ENCODE data around the gene TEDDM1. TPM values are rescaled to one million over a fixed set of nuclear protein-coding genes. Genes with fewer than 3 reads are reported as not detected.

The TEDDM1 gene
- polyA plus RNA-seq, 1 of the 3 experiments (the other 2 are of a cell fraction), result not detected

GRCh38 chr1:182428043-182428442, 27.6 kb upstream of the TEDDM1 start:
- Histone ChIP-seq H3K4me2 (no peak overlapping the region), H3F3A (replicated peaks; ENCODE audit: insufficient read depth) (no peaks in the 10 kb centered on the region), H4K20me1 (ENCODE audit: insufficient read depth) (no peaks in the 10 kb centered on the region), H3K79me2 (ENCODE audit: insufficient read depth) (no peaks in the 10 kb centered on the region), H3K36me3 (replicated peaks in 1 of 2; ENCODE audit: control insufficient read depth in 1 of 2, insufficient read depth in 2 of 2, low read length in 1 of 2) (no peaks in the 10 kb centered on the region), H3K9me3 (no peaks in the 10 kb centered on the region), H3K9me2 (no peaks in the 10 kb centered on the region), H3K4me3 (ENCODE audit: low read depth in 2 of 2, low read length in 1 of 2) (no peak overlapping the region), H3K27me3 (ENCODE audit: insufficient read depth) (no peaks in the 10 kb centered on the region), H3K9ac (no peak overlapping the region), H2AFZ (ENCODE audit: low read depth) (no peak overlapping the region), H3K4me1 (ENCODE audit: control insufficient read depth in 1 of 2, insufficient read depth in 2 of 2, low read depth in 1 of 2, low read length in 1 of 2) (no peaks in the 10 kb centered on the region; a peak in 1 of 4 replicates), H3K27ac (ENCODE audit: low read depth in 2 of 2, low read length in 1 of 2) (no peak overlapping the region)
- TF ChIP-seq ELF1 (IDR thresholded peaks at IDR 0.05) (no peak), MEF2A (IDR thresholded peaks at IDR 0.05; ENCODE audit: borderline replicate concordance, low read depth) (no peak), EP300 (IDR thresholded peaks at IDR 0.05; ENCODE audit: borderline replicate concordance in 1 of 2, low read depth in 1 of 2, low read length in 1 of 2) (no peak), MXI1 (IDR thresholded peaks at IDR 0.05; ENCODE audit: low read depth, low read length) (no peak), NRF1 (IDR thresholded peaks at IDR 0.05; ENCODE audit: low read depth, low read length) (no peak), FOSL2 (IDR thresholded peaks at IDR 0.05; ENCODE audit: borderline replicate concordance, low read depth) (no peak), TEAD4 (IDR thresholded peaks at IDR 0.05; ENCODE audit: borderline replicate concordance, insufficient read depth) (no peak), RXRA (IDR thresholded peaks at IDR 0.05; ENCODE audit: borderline replicate concordance, low read depth) (no peak), POLR2AphosphoS5 (IDR thresholded peaks at IDR 0.05; ENCODE audit: low read depth, low read length) (no peak), TAF1 (IDR thresholded peaks at IDR 0.05; ENCODE audit: borderline replicate concordance, low read depth, low read length) (no peak), FOXJ3 (CRISPR knock-in tag; IDR thresholded peaks at IDR 0.05) (no peak)
- TF ChIP-seq, protein P1, sequence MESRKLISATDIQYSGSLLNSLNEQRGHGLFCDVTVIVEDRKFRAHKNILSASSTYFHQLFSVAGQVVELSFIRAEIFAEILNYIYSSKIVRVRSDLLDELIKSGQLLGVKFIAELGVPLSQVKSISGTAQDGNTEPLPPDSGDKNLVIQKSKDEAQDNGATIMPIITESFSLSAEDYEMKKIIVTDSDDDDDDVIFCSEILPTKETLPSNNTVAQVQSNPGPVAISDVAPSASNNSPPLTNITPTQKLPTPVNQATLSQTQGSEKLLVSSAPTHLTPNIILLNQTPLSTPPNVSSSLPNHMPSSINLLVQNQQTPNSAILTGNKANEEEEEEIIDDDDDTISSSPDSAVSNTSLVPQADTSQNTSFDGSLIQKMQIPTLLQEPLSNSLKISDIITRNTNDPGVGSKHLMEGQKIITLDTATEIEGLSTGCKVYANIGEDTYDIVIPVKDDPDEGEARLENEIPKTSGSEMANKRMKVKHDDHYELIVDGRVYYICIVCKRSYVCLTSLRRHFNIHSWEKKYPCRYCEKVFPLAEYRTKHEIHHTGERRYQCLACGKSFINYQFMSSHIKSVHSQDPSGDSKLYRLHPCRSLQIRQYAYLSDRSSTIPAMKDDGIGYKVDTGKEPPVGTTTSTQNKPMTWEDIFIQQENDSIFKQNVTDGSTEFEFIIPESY (IDR thresholded peaks at IDR 0.05; ENCODE audit: borderline replicate concordance, low read depth), result no peak
- TF ChIP-seq, protein P2, sequence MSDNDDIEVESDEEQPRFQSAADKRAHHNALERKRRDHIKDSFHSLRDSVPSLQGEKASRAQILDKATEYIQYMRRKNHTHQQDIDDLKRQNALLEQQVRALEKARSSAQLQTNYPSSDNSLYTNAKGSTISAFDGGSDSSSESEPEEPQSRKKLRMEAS (IDR thresholded peaks at IDR 0.05; ENCODE audit: low read depth), result no peak
- TF ChIP-seq, protein P3, sequence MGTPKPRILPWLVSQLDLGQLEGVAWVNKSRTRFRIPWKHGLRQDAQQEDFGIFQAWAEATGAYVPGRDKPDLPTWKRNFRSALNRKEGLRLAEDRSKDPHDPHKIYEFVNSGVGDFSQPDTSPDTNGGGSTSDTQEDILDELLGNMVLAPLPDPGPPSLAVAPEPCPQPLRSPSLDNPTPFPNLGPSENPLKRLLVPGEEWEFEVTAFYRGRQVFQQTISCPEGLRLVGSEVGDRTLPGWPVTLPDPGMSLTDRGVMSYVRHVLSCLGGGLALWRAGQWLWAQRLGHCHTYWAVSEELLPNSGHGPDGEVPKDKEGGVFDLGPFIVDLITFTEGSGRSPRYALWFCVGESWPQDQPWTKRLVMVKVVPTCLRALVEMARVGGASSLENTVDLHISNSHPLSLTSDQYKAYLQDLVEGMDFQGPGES (IDR thresholded peaks at IDR 0.05; ENCODE audit: low read depth, low read length), result no peak
- no peak for DNase-seq
- POLR2A ChIA-PET, result no interaction called here
- CTCF ChIA-PET, result interaction anchor here (0.7 to 1.2 kb wide), 4 partner anchors 17 to 347 kb away, joined by 3 to 4 read pairs (median 4); no protein-coding TSS in a partner anchor
- 34% methylated on average over 2 of the region's 2 CpGs for WGBS (ENCODE audit: low lambda C conversion rate)
